ENCODE data around the gene CTNNA3. TPM values are rescaled to one million over a fixed set of nuclear protein-coding genes. Genes with fewer than 3 reads are reported as not detected.

The CTNNA3 gene
- total and polyA plus RNA-seq, 4 experiments from 2014 or later = not detected

DNA sequence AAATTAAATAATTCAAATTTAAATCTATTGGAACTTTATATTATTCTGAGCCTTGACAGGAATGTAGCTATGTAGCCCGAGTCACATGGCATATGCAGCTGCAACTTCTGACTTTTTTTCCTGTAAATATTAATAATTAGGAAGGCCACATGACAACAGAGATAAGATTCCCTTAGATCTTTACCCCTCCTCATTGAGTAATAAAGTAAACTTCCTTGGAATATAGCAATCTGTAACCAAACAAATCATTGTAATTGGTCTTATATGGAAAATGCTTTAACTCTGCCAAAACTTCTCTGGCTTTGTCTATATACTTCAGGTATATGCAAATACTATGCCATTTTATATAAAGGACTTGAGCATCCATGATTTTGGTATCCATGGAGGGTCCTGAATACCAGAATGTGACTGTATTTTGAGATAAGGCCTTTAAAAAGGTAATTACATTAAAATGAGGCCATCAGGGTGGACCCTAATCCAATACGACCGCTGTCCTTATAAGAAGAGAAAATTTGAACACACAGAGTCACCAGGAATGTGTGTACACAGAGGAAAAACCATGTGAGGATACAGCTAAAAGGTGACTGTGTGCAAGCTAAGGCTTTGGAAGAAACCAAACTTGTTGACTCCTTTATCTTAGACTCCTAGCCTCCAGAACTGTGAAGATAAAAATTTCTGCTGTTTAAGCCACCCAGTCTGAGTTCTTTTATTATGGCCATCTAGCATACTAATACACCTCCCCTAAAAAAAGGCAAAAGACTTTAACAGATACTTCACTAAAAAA is 222.0 kb downstream of the CTNNA3 start:
- Mint-ChIP-seq H3K4me3 (no peak overlapping the region), H3K36me3 (no peaks in the 10 kb centered on the region), H3K9me3 (peaks cover 3 to 29% (median 20%) of the 10 kb centered on the region in 8 donors), H3K27me3 (peaks cover 2 to 7% of the 10 kb centered on the region in 2 donors), H3K27ac (no peak overlapping the region), H3K4me1 (peaks cover 0 to 6% (median under 1%) of the 10 kb centered on the region in 4 donors)
- ChIA-PET POLR2A (ENCODE audit: partially characterized antibody) (no interaction called here), CTCF (ENCODE audit: partially characterized antibody) (no interaction called here)
- intact Hi-C loops (cut with micrococcal nuclease) = no loop called here
- DNase-seq = no peak
- Histone ChIP-seq H3K36me3 (ENCODE audit: insufficient read depth, low read length) (no peaks in the 10 kb centered on the region), H3K4me3 (ENCODE audit: low read length in 2 of 2) (no peak overlapping the region), H3K4me1 (ENCODE audit: insufficient read depth, low read length) (no peaks in the 10 kb centered on the region), H3K27ac (ENCODE audit: low read depth, low read length) (no peak overlapping the region), H3K9me3 (ENCODE audit: control insufficient read depth in 1 of 2, low read length in 2 of 2) (peaks cover 0 to 4% of the 10 kb centered on the region in 2 donors), H3K27me3 (ENCODE audit: insufficient read depth, low read length) (no peaks in the 10 kb centered on the region)

DNA sequence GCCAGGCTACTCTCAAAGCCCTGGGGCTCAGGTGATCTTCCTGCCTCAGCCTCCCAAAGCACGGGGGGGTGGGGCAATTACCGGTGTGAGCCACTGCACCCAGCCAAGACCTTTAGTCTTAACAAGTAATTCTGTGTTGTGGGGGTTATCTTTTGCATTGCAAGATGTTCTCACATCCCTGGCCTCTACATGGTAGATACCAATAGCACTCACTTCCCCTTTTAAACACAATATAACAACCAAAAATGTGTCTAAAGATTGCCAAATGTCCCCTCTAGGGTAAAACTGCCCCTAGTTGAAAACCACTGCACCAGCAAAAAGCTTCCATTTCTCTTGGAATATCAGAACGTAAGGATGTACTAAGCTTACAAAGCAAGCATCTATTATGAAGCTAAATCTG is 225.0 kb downstream of the CTNNA3 start:
- H3K27me3 ChIP-seq (ENCODE audit: insufficient read depth, low read length) = no peaks in the 10 kb centered on the region
- H3K36me3 ChIP-seq (ENCODE audit: insufficient read depth, low read length) = no peaks in the 10 kb centered on the region
- no peak overlapping the region for H3K27ac ChIP-seq (ENCODE audit: low read depth, low read length)
- no peak overlapping the region for H3K4me3 ChIP-seq (ENCODE audit: low read length in 2 of 2)
- ChIA-PET CTCF (ENCODE audit: partially characterized antibody) (no interaction called here), POLR2A (ENCODE audit: partially characterized antibody) (no interaction called here)
- DNase-seq = no peak
- no peaks in the 10 kb centered on the region for H3K36me3 Mint-ChIP-seq
- peaks cover 2 to 7% of the 10 kb centered on the region in 2 donors for H3K27me3 Mint-ChIP-seq
- no peaks in the 10 kb centered on the region for H3K9me3 ChIP-seq (ENCODE audit: control insufficient read depth in 1 of 2, low read length in 2 of 2)
- H3K4me1 Mint-ChIP-seq = peaks cover 0 to 6% (median under 1%) of the 10 kb centered on the region in 4 donors
- H3K27ac Mint-ChIP-seq = no peak overlapping the region
- peaks cover 0 to 7% (median 4%) of the 10 kb centered on the region in 8 donors for H3K9me3 Mint-ChIP-seq
- intact Hi-C loops (cut with micrococcal nuclease) = no loop called here
- no peaks in the 10 kb centered on the region for H3K4me1 ChIP-seq (ENCODE audit: insufficient read depth, low read length)
- no peak overlapping the region for H3K4me3 Mint-ChIP-seq

DNA sequence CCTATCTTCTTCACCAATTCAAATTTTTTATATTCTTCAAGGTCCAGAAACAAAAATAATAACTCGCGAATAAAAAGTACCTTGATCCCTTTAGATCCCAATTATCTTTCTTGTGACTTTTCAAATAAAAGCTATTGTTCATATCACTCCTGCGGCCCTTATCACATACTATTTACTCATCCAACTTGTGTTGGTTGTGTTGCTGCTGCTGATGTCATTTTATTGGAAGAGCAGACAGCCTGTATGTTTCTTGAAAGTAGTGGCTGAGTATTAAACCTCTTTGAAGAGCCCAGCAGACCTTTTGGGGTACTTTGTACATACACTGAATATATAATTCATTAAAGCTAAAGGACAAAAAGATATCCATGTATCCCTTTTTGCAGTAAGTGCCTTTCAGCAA is 231.7 kb downstream of the CTNNA3 start:
- Mint-ChIP-seq H3K27me3 (peaks cover 1 to 2% of the 10 kb centered on the region in 2 donors), H3K4me1 (no peaks in the 10 kb centered on the region), H3K36me3 (no peaks in the 10 kb centered on the region), H3K9me3 (no peaks in the 10 kb centered on the region), H3K27ac (no peak overlapping the region), H3K4me3 (no peak overlapping the region)
- Histone ChIP-seq H3K9me3 (ENCODE audit: control insufficient read depth in 1 of 2, low read length in 2 of 2) (no peaks in the 10 kb centered on the region), H3K4me3 (ENCODE audit: low read length in 2 of 2) (no peak overlapping the region), H3K27me3 (ENCODE audit: insufficient read depth, low read length) (no peaks in the 10 kb centered on the region), H3K27ac (ENCODE audit: low read depth, low read length) (no peak overlapping the region), H3K36me3 (ENCODE audit: insufficient read depth, low read length) (no peaks in the 10 kb centered on the region), H3K4me1 (ENCODE audit: insufficient read depth, low read length) (no peaks in the 10 kb centered on the region)
- POLR2A ChIA-PET (ENCODE audit: partially characterized antibody) = no interaction called here
- CTCF ChIA-PET (ENCODE audit: partially characterized antibody) = no interaction called here
- DNase-seq = no peak
- intact Hi-C loops (cut with micrococcal nuclease) = no loop called here

DNA sequence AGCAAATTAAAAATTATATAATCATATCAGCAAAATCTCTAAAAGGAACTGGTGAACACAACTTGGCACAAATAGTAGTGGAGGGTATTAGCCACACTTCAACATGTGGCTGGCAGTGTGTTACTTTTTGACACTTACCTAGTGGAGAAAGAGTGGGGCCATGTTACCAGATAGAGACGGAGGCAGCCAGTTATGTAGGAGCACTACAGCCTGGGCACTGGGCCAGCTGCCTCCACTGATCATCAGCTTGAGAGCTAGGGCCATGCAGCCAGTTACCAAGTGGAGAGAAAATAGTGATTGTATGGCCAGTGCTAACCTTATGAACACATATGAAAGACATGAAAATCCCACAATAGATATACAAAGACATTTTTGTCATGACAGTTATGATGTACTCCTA is 243.1 kb downstream of the CTNNA3 start:
- Mint-ChIP-seq H3K27ac (no peak overlapping the region), H3K27me3 (no peaks in the 10 kb centered on the region), H3K4me1 (no peaks in the 10 kb centered on the region), H3K4me3 (no peak overlapping the region), H3K9me3 (peaks cover 0 to 18% (median 10%) of the 10 kb centered on the region in 8 donors), H3K36me3 (peaks cover 0 to 2% of the 10 kb centered on the region in 2 donors)
- no peaks in the 10 kb centered on the region for H3K9me3 ChIP-seq (ENCODE audit: control insufficient read depth in 1 of 2, low read length in 2 of 2)
- ChIA-PET POLR2A (ENCODE audit: partially characterized antibody) (no interaction called here), CTCF (ENCODE audit: partially characterized antibody) (no interaction called here)
- no peak for DNase-seq
- H3K27ac ChIP-seq (ENCODE audit: low read depth, low read length) = no peak overlapping the region
- intact Hi-C loops (cut with micrococcal nuclease) = no loop called here
- H3K36me3 ChIP-seq (ENCODE audit: insufficient read depth, low read length) = no peaks in the 10 kb centered on the region
- H3K27me3 ChIP-seq (ENCODE audit: insufficient read depth, low read length) = no peaks in the 10 kb centered on the region
- no peaks in the 10 kb centered on the region for H3K4me1 ChIP-seq (ENCODE audit: insufficient read depth, low read length)
- no peak overlapping the region for H3K4me3 ChIP-seq (ENCODE audit: low read length in 2 of 2)

DNA sequence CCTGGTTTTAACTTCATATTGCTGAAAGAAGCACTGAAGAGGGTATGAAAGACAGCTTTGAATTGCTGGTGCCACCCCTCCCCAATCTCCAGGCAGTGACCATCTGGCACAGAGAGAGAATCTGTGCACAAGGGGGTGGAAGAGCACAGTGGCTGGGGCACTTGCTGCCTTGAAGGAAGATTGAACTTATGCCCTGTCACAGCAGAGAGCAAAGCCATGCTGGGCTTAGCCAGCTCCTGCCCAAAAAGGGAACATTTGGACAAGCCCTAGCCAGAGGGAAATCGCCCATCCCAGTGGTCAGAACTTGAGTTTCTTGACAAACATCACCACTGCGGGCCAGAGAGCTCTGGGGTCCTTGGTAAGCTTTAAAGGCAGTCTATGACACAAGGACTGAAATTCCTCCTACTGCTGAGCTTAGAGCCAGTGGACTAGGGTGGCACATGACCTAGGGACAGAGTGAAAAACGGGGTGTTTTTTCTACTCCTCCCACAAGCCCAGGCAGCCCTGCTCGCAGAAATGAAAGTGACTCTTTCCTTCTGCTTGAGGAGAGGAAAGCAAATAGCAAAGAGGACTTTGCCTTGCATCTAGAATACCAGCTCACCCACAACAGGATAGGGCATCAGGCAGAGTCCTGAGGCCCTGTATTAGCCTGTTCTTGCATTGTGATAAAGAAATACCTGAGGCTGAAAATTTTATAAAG is 257.2 kb downstream of the CTNNA3 start:
- H3K9me3 Mint-ChIP-seq = peaks cover 3 to 47% (median 23%) of the 10 kb centered on the region in 8 donors
- no peak overlapping the region for H3K4me3 ChIP-seq (ENCODE audit: low read length in 2 of 2)

DNA sequence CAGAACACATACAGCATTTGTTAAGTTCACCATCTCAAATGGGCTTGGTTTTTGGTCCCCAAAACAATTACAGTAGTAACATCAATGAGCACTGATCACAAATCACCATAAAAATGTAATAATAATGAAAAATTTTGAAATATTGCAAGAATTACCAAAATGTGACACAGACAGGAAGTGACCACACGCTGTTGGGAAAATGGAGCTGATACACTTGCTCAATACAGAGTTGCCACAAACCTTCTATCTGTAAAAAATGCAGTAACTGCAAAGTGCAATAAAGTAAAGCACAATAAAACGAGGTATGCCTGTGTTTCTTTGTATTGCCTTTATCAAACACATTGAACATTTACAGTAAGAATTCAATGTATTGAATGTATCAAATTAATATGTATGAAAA is 262.7 kb downstream of the CTNNA3 start:
- Mint-ChIP-seq H3K27ac (no peak overlapping the region), H3K4me3 (no peak overlapping the region), H3K4me1 (no peaks in the 10 kb centered on the region), H3K36me3 (no peaks in the 10 kb centered on the region), H3K9me3 (peaks cover 0 to 7% (median under 1%) of the 10 kb centered on the region in 8 donors), H3K27me3 (peaks cover 4 to 9% of the 10 kb centered on the region in 2 donors)
- intact Hi-C loops (cut with micrococcal nuclease) = no loop called here
- Histone ChIP-seq H3K27me3 (ENCODE audit: insufficient read depth, low read length) (no peaks in the 10 kb centered on the region), H3K9me3 (ENCODE audit: control insufficient read depth in 1 of 2, low read length in 2 of 2) (no peaks in the 10 kb centered on the region), H3K4me3 (ENCODE audit: low read length in 2 of 2) (no peak overlapping the region), H3K27ac (ENCODE audit: low read depth, low read length) (no peak overlapping the region), H3K4me1 (ENCODE audit: insufficient read depth, low read length) (no peaks in the 10 kb centered on the region), H3K36me3 (ENCODE audit: insufficient read depth, low read length) (no peaks in the 10 kb centered on the region)
- POLR2A ChIA-PET (ENCODE audit: partially characterized antibody) = no interaction called here
- CTCF ChIA-PET (ENCODE audit: partially characterized antibody) = no interaction called here
- DNase-seq = no peak

More for the DNA sequence above, 257.2 kb downstream of the CTNNA3 start:
- no peak overlapping the region for H3K27ac Mint-ChIP-seq
- Histone ChIP-seq H3K9me3 (ENCODE audit: control insufficient read depth in 1 of 2, low read length in 2 of 2) (peaks cover 0 to 3% of the 10 kb centered on the region in 2 donors), H3K4me1 (ENCODE audit: insufficient read depth, low read length) (no peaks in the 10 kb centered on the region), H3K36me3 (ENCODE audit: insufficient read depth, low read length) (no peaks in the 10 kb centered on the region), H3K27me3 (ENCODE audit: insufficient read depth, low read length) (no peaks in the 10 kb centered on the region), H3K27ac (ENCODE audit: low read depth, low read length) (no peak overlapping the region)
- H3K4me3 Mint-ChIP-seq = no peak overlapping the region
- CTCF ChIA-PET (ENCODE audit: partially characterized antibody) = no interaction called here
- POLR2A ChIA-PET (ENCODE audit: partially characterized antibody) = no interaction called here
- H3K36me3 Mint-ChIP-seq = peaks cover 2 to 3% of the 10 kb centered on the region in 2 donors
- intact Hi-C loops (cut with micrococcal nuclease) = no loop called here
- peaks cover 4 to 5% of the 10 kb centered on the region in 2 donors for H3K27me3 Mint-ChIP-seq
- DNase-seq = no peak
- H3K4me1 Mint-ChIP-seq = no peaks in the 10 kb centered on the region

DNA sequence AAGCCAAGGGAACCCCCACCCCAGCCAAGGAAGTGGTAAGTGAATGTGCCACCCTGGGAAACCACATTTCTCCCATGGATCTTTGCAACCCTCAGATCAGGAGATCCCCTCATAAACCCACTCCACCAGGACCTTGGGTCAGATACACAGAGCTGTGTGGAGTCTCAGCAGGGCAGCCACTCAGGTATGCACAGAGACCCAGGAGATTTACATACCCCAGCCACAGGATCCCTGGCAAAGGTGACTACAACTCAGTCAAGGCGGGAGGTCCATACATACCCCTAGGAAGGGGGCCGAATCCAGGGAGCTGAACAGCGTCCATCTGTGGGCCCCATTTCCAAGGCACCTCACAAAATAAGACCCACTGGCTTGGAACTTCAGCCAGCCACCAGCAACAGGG is 293.4 kb downstream of the CTNNA3 start:
- no peaks in the 10 kb centered on the region for H3K36me3 Mint-ChIP-seq
- no peak overlapping the region for H3K4me3 Mint-ChIP-seq
- Histone ChIP-seq H3K4me3 (ENCODE audit: low read length in 2 of 2) (no peak overlapping the region), H3K27ac (ENCODE audit: low read depth, low read length) (no peak overlapping the region), H3K27me3 (ENCODE audit: insufficient read depth, low read length) (no peaks in the 10 kb centered on the region), H3K4me1 (ENCODE audit: insufficient read depth, low read length) (no peaks in the 10 kb centered on the region), H3K36me3 (ENCODE audit: insufficient read depth, low read length) (no peaks in the 10 kb centered on the region), H3K9me3 (ENCODE audit: control insufficient read depth in 1 of 2, low read length in 2 of 2) (no peaks in the 10 kb centered on the region)
- no peak for DNase-seq
- no peak overlapping the region for H3K27ac Mint-ChIP-seq
- POLR2A ChIA-PET (ENCODE audit: partially characterized antibody) = no interaction called here
- no peaks in the 10 kb centered on the region for H3K4me1 Mint-ChIP-seq
- peaks cover 3 to 27% (median 8%) of the 10 kb centered on the region in 8 donors for H3K9me3 Mint-ChIP-seq
- CTCF ChIA-PET (ENCODE audit: partially characterized antibody) = no interaction called here
- intact Hi-C loops (cut with micrococcal nuclease) = no loop called here
- peaks cover 0 to 17% of the 10 kb centered on the region in 2 donors for H3K27me3 Mint-ChIP-seq
